Stimulated activated CD8-positive, alpha-beta memory T cell treated with anti-CD3 and anti-CD28 coated beads, Interleukin-2, amount 100 ng/mL, for 48 hours (primary cell): ENCODE measurements around the gene ANKRD33B.
"Not testable (repeated sequence)": the region's sequence is repeated elsewhere in the genome, so short reads cannot be mapped to it uniquely, and the experiment has no call there.

ENCODE experiments used
- DNase-seq, 2 donors: peaks; one replicate each; pipeline ENCODE4 v3.0.0-alpha.2; 2020; ENCODE audit warnings: low read depth in 2 of 2

The ANKRD33B gene

GRCh38 chr5:10635257-10635866 is 71.5 kb downstream of the ANKRD33B start:
- DNase-seq, result peak; percentile 56 to 74

- DNase-seq, result peak in 1 of 2 donors; percentile 32
Measured at GRCh38 chr5:10635867-10636350, 72.0 kb downstream of the ANKRD33B start.

GRCh38 chr5:10636363-10637142 is 72.7 kb downstream of the ANKRD33B start:
- no peak for DNase-seq

- DNase-seq, result no peak
Measured at GRCh38 chr5:10637944-10638343, 74.1 kb downstream of the ANKRD33B start.

GRCh38 chr5:10638723-10639122 is 74.9 kb downstream of the ANKRD33B start:
- not testable (repeated sequence) for DNase-seq

- DNase-seq, result no peak
Measured at GRCh38 chr5:10639846-10640368, 76.0 kb downstream of the ANKRD33B start.

- no peak for DNase-seq
Measured at GRCh38 chr5:10642367-10642766, 78.5 kb downstream of the ANKRD33B start.

- DNase-seq, result no peak
Measured at GRCh38 chr5:10644192-10644591, 80.3 kb downstream of the ANKRD33B start.

GRCh38 chr5:10645146-10645545 is 81.3 kb downstream of the ANKRD33B start:
- DNase-seq, result no peak

GRCh38 chr5:10645671-10646070 is 81.8 kb downstream of the ANKRD33B start:
- DNase-seq, result no peak

GRCh38 chr5:10647640-10648039 is 83.8 kb downstream of the ANKRD33B start:
- no peak for DNase-seq

- no peak for DNase-seq
Measured at GRCh38 chr5:10648806-10649665, 85.2 kb downstream of the ANKRD33B start.

- no peak for DNase-seq
Measured at GRCh38 chr5:10649666-10650380, 86.0 kb downstream of the ANKRD33B start.

- no peak for DNase-seq
Measured at GRCh38 chr5:10652151-10652550, 88.3 kb downstream of the ANKRD33B start.

GRCh38 chr5:10652606-10653005 is 88.7 kb downstream of the ANKRD33B start:
- no peak for DNase-seq

- no peak for DNase-seq
Measured at GRCh38 chr5:10653043-10653442, 89.2 kb downstream of the ANKRD33B start.

- no peak for DNase-seq
Measured at GRCh38 chr5:10653751-10654400, 90.0 kb downstream of the ANKRD33B start.

- DNase-seq, result no peak
Measured at GRCh38 chr5:10654566-10654965, 90.7 kb downstream of the ANKRD33B start.

GRCh38 chr5:10655161-10655971 is 91.5 kb downstream of the ANKRD33B start:
- DNase-seq, result no peak
